Mammary epithelial cell (primary cell): ENCODE measurements around the gene GAB2.

ENCODE experiments used
- EZH2 ChIP-seq: IDR thresholded peaks from 2 replicates; pipeline ENCODE4 v1.6.1; 2012; ENCODE audit warnings: low read length, inconsistent platforms, borderline replicate concordance
- TF ChIP-seq, protein P1 (sequence below), 2 donors: IDR thresholded peaks in 1 of 2; conservative IDR thresholded peaks in 1 of 2; 2 replicates each; pipeline ENCODE4 v1.5.1; 2011 to 2012; ENCODE audit warnings: inconsistent platforms in 2 of 2, low read length in 2 of 2, mild to moderate bottlenecking in 2 of 2, control low read depth in 1 of 2, low read depth in 1 of 2; ENCODE audit not compliant: insufficient read depth in 1 of 2; ENCODE audit errors: extremely low read depth in 1 of 2

DNA sequence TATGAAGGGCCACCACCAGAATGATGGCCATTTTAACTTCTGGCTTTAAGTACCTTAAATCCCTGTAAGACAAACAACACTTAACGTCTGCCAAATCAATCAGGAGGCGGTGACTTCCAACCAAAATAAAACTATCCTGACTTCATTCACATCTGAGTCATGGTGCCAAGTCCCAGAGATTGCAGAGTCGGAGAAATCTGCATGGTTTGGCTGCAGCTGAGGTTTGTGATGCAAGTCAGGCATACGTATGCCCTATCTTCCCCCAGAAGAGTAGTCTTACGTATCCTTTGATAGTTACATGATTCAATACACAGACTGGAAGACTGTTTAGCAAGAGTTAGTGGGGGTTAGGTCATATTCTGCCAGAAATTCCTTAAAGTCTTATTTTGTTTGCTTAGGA lies 1.7 kb upstream of the GAB2 start:
- TF ChIP-seq EZH2: no peak
- TF ChIP-seq, protein P1, sequence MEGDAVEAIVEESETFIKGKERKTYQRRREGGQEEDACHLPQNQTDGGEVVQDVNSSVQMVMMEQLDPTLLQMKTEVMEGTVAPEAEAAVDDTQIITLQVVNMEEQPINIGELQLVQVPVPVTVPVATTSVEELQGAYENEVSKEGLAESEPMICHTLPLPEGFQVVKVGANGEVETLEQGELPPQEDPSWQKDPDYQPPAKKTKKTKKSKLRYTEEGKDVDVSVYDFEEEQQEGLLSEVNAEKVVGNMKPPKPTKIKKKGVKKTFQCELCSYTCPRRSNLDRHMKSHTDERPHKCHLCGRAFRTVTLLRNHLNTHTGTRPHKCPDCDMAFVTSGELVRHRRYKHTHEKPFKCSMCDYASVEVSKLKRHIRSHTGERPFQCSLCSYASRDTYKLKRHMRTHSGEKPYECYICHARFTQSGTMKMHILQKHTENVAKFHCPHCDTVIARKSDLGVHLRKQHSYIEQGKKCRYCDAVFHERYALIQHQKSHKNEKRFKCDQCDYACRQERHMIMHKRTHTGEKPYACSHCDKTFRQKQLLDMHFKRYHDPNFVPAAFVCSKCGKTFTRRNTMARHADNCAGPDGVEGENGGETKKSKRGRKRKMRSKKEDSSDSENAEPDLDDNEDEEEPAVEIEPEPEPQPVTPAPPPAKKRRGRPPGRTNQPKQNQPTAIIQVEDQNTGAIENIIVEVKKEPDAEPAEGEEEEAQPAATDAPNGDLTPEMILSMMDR (conservative IDR thresholded peaks at IDR 0.05 in 1 of 2, IDR thresholded peaks at IDR 0.05 in 1 of 2; ENCODE audit: extremely low read depth in 1 of 2, insufficient read depth in 1 of 2, low read depth in 1 of 2, low read length in 2 of 2): no peak
